NCI-H82 (cell line): ENCODE measurements around the gene CFAP97.

ENCODE experiments used
- DNase-seq: peaks from one replicate; lab custom pipeline; 2025; lab: John Stamatoyannopoulos, UW

The CFAP97 gene

GRCh38 chr4:185109736-185110135 is 94.1 kb downstream of the CFAP97 start:
- no peak for DNase-seq
